Effector CD8-positive, alpha-beta T cell (primary cell): ENCODE results near the gene MFSD12.

Experiments
- DNase-seq: peaks from one replicate; lab custom pipeline; 2025; lab: John Stamatoyannopoulos, UW

Gene MFSD12

DNA sequence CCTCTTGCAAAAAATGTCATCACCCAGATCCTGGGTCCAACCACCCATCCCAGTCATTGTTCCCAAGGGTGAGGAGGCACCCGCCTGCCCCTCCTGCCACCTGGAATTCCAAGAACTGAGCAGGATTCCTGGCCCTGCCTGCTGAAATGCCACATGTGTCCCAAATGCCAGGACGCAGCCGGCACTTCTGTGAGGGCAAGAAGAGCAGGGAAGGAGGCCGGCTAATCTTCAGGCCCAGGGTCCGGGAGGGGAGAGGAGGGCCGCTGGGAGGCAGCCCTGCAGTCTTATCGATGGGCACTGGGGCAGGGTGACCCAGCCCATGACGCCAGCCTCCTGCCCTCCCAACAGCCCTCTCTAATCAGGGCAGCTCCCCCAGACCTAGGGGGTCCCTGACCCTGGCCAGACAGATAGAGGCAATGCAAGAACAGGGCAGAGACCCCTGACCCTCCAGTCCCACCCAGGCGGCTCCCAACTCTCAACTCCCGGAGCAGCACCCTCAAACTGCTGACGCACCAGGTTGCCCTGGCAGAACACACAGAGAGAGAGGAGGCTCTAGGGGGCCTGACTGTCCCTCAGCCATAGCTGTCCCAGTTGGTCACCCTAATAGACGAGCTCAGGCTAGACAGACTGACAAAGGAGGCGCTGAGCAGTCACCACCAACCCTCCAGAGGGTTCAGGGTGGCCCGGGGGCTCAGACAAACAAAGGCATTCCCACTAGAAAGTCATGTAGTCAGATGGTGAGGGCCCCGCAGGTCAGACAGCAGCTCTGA, 1.5 kb downstream of the MFSD12 start:
- no peak for DNase-seq

DNA sequence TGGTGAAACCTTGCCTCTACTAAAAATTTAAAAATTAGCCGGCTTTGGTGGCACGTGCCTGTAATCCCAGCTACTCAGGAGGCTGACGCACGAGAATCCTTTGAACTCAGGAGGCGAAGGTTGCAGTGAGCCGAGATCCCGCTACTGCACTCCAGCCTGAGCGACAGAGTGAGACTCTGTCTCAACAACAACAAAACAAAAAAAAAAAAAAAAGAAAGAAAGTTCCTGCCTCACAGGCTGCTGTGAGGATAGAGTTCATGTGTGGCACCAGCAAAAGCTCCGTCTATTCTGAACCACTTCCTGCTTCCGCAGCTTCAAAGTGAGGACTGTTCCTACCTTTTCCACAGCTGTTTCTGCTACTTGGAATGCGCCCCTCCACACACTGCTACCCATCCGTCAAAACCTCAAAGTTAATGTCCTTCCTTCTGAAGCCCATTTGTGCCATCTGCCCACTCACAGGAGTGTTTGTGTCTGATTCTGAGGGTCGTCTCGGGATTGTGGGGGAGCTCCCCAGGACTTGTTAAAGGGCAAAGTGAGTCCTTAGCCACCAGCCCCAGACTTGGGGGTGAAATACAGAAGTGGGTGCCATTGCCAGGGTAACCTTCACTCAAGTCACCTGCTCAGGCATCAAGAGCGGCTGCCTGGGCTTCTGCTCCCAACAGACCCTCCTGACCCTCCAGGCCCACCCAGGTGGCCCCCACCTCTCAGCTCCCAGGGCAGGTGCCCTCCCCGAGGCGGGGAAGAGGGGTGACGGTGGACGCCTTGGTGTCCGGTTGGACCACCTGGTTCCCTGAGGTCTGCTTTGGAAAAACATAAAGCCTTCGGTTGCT, 2.9 kb downstream of the MFSD12 start:
- DNase-seq: peak; percentile 20

DNA sequence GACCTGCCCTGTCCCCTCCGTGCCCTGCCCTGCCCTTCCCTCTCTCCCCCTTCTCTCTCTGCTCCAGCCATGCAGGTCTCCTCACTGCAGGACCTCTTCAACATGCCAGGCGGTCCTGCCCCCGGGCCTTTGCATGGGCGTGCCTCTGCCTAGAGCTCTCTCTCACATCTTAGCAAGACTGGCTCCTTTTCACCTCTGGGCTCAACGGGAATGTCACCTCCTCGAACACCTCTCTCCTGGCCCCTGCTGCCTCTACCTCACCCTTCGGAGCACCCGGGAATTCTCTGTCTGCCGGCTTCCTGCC, 5.6 kb downstream of the MFSD12 start:
- DNase-seq: no peak

DNA sequence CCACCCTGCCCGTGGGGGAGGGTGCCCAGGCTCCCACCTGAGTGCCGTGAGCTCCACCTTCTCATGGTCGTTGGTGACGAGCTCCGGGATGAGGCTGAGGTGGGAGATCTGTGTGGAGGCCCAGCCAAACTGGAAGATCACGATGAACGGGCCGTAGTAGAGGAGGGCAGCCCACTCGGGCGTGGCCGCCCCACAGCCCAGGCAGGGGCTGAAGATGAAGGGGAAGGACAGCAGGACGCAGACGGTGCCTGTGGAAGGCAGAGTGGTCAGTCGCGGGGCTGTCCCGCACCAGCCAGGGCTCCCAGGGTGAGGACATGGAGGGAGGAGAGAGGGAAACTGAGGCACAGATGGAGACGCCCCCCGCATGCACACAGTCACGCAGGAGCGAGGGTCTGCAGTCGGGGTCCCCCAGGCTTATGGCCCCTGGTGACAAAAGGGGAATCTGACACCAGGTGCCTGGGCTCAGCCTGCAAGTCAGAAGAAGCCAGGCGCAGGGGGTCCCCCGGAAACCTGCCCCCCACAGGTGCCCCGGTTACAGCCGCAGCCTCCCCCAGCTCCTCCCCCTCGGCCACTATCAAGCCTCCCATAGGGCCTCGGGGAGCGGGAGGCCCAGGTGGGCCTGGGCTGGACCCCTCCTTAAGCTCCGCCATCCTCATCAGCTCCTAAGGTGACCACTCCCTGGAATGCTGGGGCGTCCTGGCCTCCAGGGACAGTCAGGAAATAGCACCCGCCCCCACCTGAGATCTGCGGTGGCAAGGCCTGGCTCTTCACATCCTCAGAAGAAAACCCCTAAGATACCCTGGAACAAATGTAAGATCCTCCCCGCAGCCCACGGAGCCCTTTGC, 6.2 kb downstream of the MFSD12 start:
- no peak for DNase-seq

DNA sequence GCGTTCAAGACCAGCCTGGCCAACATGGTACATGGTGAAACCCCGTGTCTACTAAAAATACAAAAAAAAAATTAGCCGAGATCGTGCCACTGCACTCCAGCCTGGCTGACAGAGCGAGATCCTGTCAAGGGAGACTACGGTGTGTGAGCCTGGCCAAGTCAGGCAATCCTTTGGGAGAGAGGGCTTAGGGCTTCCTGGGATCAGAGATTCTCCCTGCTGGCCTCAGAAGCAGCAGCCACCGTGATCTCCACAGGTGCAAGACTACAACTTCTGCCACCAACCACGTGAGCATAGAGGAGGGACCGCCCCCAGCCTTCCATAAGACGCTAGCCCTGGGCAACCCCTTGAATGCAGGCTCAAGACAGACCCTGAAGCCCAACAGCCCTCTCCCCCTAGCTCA, 7.6 kb downstream of the MFSD12 start:
- DNase-seq: no peak

DNA sequence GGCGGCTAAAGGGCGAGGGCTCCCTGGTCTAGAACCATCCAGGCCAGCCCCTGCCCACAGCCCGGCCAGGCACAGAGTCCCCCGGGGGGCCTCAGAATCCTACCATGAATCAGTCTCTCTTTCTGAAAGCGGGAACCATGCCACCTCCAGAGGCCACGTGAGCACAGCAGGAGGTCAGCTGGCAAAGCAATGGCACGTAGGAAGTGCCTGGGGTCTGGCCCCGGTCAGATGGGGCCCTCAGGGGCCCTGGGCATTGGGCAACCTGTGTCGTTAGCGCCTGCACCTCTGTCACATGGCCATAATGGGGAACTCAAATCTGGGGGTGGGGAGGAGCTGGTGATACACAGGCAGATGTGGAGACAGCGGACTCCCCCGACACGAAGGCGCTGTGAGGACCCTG, 8.8 kb downstream of the MFSD12 start:
- no peak for DNase-seq

DNA sequence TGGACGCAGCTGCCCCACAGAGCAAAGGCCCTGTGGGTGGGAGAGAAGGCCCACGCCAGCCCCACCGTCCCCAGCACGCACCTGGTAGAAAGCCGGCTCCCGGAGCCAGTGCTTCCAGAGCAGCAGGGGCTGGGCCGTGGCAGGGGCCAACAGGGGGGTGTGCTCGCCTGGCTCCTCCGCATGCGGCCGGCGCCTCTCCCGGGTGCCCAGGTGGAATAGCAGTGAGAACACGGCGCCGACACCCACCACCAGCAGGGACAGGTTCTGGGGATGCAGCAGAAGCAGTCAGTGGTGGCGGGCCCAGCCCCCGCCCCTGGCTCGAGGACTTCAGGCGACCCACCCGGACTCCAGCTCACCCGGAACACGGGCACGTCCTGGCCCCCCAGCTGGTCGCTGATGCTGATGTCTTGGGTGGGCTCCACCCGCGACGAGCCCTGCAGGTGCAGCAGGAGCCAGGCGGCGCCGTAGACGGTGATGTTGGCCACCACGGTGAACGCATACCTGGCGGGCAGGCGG, 9.6 kb downstream of the MFSD12 start:
- no peak for DNase-seq

DNA sequence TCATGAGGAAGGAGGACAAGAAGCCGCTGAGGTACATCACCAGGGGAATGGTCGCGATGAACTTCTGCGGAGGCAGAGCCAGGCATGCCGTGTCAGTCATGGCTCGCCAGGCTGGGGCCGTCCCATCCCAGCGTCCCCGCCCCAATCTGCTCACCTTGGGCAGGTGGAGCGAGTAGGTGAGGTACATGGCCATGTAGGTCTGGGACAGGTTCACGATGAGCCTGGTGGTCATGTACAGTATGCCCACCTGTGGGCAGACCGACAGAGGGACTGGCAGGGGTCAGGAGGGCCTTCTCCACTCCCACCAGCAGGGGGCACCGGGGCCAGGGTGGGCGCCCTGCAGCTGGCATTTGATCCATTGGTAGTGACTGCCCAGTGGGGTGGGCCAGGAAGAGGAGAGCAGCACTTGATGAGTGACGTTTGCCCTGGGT, 10.1 kb downstream of the MFSD12 start:
- DNase-seq: peak; percentile 16

DNA sequence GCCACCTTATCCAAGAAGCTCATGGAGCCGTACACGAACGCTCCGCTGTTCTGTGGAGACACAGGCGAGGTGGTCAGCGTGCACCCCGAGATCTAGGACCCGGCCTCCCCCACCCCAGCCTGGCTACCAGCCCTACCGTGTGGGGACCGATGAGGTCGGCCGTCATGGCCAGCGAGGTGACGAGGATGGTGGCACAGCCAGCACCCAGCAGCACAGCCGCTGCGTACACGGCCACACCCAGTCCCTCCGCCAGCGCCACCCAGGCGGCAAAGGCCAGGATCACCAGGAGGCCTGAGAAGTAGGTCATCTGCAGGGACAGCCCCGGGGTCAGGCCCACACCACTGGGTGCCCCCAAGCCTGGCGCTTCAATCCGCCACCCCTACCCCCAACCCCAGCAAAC, 11.3 kb downstream of the MFSD12 start:
- no peak for DNase-seq

DNA sequence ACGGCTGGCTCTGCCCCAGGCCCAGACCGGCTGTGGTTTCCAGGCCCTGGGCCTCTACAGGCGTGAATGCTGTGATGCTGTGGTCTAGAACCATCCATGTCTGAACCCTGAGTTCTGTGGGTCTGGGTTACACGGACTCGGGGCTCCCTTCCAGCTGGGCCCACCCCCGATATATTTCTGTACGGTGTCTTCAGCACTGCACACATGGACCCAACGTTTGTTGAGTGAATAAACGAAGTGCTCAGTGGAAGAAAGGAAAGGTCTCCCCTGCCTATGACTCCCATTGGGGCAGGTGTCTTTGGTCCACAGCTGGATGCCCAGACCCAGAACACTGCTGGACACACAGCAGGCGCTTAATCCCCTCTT, 11.7 kb downstream of the MFSD12 start:
- no peak for DNase-seq

DNA sequence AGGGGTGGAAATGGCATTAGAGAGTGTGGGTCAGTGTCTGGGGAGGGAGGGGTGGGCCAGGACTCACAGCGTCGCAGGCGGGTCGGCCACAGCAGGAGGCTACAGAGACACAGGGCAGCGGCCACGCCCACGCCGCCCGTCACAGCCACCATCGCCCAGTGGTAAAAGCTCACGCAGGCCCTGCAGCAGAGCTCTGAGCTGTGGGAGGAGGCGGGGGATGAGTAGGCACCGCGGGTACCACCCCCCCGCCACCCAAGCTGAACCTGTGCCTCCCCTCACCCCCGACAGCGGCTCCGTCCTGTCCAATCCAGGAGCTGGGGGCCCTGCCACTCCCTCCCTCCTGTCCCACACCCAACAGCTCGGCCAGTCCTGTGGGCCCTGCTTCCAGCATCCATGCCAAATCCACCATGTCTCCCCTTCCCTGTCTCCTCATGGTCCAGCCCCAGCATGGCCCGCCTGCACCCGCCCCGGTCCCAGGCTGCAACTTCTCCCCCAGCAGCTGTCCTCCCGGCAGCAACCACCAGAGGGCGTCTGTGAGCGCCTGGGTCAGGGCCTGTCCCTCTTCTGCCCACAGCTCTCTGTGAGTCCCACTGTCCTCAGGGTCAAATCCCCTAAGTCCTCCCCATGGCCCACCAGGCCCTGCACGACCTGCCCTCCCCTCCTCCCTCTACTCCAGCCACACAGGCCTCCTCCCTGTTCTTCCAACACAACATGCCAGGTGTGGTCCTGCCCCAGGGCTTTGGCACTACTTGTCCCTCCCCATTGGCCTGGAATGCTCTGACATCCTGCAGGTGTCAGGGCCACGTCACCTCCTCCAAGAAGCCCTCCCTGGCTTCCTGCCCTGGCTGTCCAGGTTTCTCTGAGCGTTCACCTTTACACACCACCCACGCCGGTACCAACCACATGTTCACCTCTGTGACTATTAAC, 12.4 kb downstream of the MFSD12 start:
- peak; percentile 74 for DNase-seq

DNA sequence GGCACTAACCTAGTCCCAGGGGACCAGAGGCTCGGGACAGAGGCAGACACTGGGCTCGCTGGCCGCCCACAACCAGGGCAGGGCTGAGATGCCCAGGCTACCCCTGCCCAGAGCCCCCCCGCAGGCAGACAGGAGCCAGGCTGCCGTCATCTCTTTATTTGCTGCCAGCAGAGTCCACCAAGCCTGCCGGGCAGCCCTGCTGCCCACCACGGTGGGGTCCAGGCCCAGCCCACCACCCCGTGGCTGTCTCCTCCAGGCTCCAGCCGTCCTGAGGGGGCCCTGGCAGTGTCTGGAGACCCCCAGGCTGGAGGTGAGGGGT, 13.4 kb downstream of the MFSD12 start:
- DNase-seq: no peak

DNA sequence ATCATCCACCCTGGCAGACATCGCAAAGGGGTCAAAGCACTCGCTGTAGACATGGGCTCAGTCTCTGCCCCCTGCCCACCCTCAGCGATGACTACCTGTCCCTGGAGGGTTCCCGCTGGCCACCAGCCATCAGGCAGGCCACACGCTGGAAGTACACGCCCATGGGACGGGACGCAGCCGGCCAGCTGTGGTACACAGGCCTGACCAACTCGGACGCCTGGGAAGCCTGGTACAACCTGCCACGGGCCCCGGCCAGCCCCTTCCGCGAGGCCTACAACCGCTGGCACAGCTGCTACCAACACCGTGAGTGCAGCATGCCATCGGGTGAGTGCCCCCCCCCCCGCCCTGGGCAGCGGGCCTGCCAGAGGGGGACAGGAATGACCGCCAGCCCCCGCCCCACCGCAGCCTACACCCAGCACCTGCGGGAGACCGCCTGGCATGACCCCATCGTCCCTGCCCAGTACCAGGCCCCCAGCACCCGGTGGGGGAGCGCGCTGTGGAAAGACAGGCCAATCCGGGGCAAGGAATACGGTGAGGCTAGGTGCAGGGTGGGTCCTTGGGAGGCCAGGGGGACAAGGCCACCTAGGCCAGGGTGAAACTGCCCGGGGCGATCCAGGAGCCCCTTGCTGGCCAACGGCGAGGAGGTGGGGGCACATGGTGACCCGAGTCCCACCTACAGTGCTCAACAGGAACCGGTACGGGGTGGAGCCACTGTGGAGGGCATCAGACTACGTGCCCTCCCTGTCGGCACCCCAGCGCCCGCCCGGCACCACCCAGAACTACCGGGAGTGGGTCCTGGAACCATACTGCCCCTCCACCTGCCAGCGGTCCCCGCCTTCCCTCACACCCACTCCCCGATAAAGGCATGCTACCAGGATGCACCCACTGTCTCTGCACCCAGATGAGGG, 14.0 kb downstream of the MFSD12 start:
- no peak for DNase-seq

DNA sequence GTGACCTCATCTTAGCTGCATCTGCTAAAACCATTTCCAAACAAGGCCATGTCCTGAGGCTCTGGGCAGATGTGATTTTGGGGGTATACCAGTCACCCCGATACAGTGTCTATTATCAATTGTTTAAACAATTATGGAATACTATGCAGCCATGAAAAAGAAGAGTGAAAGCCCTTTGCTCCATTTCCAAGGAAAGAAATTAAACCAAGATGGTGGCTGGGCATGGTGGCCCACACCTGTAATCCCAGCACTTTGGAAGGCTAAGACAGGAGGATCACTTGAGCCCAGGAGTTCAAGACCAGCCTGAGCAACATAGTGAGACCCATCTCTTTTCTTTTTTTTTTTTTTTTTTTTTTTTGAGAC, 17.6 kb downstream of the MFSD12 start:
- DNase-seq: no peak

DNA sequence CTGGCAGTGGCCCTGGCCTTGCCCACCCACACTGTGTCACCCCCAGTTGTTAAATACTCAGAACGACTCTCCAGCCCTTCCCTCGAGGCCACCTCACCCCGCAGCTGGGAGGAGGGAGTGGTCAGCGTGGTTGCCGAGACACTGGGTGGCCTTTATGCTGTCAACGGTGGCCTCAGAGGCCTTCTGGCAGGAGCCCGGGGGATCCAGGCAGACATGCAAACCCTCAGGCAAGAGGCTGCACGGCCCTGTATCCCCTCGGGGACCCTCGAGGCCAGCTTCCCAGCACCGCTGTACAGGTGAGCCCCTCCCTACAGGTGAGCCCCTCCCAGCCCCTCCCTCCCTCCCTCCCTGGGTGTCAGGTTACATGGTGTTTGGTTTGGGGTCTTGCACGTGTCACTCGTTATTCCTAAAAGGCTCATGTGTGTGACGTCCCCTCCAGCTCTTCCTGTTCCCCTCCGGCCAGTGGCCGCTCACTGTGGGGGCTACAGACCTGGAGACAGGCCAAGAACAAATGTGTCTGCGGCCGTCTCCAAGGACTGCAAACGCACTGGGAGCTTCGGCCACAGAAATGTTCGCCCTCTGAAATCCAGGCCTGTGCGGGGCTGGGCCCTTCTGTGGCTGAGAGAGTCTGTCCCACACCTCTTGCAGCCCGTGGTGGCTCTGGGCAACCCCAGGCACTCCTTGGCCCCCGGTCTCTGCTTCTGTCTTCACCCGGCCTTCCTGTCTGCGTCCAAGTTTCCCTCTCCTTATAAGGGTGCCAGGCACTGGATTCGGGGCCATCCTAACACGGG, 18.2 kb downstream of the MFSD12 start, which contains the start of gene TEKTIP1:
Gene TEKTIP1, plus strand, starts transcription at position 210 of the 791 bp plus-strand sequence. Its CDS starts 4 bp downstream, at position 214.
- DNase-seq: no peak

DNA sequence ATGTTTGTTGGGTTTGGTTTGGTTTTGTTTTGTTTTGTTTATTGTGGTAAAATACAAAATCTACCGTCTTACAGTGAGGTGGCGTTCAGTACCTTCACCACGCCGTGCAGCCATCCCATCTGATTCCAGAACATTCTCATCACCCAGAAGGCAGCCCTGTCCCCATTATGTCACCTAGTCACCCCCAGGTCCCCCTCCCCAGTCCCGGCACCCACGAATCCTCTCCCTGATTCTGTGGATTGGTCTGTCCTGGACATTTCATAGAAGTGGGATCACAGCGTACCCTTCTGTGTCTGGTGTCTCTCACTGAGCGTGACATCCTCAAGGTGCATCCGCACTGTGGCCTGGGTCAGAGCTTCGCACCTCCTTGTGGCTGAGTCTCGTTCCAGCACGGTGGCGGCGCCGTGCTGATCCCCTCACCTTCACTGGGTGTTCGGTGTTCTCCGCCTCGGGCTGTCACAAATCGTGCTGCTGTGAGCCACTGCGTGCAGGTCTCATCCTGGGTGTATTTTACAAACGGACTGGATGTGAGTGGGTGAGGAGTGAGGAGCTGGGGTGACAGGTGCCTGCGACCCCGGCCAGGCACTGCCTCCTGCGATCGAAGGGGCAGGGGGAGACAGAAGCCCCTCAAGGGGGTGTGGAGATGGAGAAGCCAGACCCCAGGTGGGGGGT, 19.0 kb downstream of the MFSD12 start:
- DNase-seq: no peak

DNA sequence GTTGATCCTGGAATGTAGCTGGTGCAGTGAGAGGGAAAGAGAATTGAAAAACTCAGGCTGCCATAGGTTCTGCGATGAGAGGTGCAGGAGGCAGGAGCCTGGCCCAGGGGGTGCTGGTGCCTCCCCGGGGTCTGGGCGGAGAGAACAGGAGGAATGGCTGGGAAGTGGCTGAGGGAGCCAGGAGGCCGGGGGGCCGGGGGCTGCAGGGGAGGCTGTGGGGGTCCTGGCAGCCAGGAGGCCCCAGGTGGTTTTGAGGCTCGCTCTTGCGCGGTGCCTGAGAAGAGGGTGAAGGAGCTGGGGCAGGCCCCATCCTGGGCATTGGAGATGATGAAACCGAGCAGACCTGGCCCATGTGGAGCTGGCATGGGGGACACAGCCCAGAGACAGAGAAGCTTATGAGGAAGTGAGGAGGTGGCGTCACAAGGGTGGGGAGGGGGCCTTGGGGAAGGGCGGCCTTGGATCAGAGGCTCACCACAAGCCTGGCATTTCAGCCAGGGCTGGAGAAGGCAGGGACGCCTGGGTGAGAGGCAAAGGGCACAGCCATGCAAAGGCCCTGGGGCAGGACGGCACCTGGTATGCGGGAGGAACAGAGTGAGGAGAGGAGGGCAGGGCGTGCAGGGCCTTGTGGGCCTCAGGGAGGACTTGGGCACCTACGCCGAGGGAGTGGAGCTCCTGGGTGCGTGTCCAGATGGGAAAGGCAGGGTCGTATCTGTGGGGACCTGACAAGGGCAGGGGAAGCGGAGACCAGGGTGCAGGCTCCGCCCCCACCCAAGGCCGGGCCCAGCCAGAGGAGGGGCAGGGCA, 19.7 kb downstream of the MFSD12 start:
- no peak for DNase-seq

DNA sequence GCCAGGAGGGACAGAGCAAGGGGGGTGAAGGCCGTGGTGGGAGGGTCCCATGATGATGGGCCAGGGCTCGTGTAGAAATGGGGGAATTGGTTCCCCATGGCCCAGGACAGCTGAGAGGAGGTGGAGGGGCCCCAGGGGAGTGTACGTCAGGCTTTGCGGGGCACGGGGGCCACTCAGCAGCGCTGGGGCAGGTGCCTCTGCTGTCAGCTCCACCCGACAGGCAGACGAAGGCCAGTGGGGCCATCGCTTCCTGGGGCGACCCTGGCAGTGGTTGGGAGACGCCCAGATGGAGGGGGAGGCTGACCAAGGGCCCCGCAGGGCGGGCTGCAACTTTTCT, 20.3 kb downstream of the MFSD12 start:
- no peak for DNase-seq
